ENCODE results near the gene HIVEP3.

The HIVEP3 gene

GRCh38 chr1:41566969-41567368 is 351.8 kb downstream of the HIVEP3 start:
- Histone ChIP-seq H3K4me1 (ENCODE audit: low read depth, poor library complexity, severe bottlenecking) (no peaks in the 10 kb centered on the region), H3K27me3 (ENCODE audit: insufficient read depth, low read depth) (no peaks in the 10 kb centered on the region), H2AFZ (ENCODE audit: low read depth) (no peak overlapping the region), H3K9ac (no peak overlapping the region), H3K27ac (no peak overlapping the region), H3K36me3 (ENCODE audit: insufficient read depth) (no peaks in the 10 kb centered on the region), H3K4me2 (no peak overlapping the region), H4K20me1 (ENCODE audit: insufficient read depth) (no peaks in the 10 kb centered on the region), H3K4me3 (IDR thresholded peaks at IDR 0.05; ENCODE audit: insufficient read depth, low read depth, low read length) (no peak overlapping the region), H3K79me2 (ENCODE audit: insufficient read depth, low read depth) (no peaks in the 10 kb centered on the region)
- TF ChIP-seq CTCF (conservative IDR thresholded peaks at IDR 0.05; ENCODE audit: low read depth, low read length) = no peak

- no peaks in the 10 kb centered on the region for H3K27me3 ChIP-seq (ENCODE audit: insufficient read depth, low read depth)
- H3K4me1 ChIP-seq (ENCODE audit: low read depth, poor library complexity, severe bottlenecking) = no peaks in the 10 kb centered on the region
- H3K4me2 ChIP-seq = no peak overlapping the region
- no peaks in the 10 kb centered on the region for H3K36me3 ChIP-seq (ENCODE audit: insufficient read depth)
- no peak overlapping the region for H3K27ac ChIP-seq
- no peaks in the 10 kb centered on the region for H4K20me1 ChIP-seq (ENCODE audit: insufficient read depth)
- H3K79me2 ChIP-seq (ENCODE audit: insufficient read depth, low read depth) = no peaks in the 10 kb centered on the region
- no peak overlapping the region for H3K9ac ChIP-seq
- H3K4me3 ChIP-seq (IDR thresholded peaks at IDR 0.05; ENCODE audit: insufficient read depth, low read depth, low read length) = no peak overlapping the region
- H2AFZ ChIP-seq (ENCODE audit: low read depth) = no peak overlapping the region
- no peak for TF ChIP-seq CTCF (conservative IDR thresholded peaks at IDR 0.05; ENCODE audit: low read depth, low read length)
These were observed 352.3 kb downstream of the HIVEP3 start for GRCh38 chr1:41566274-41566885.

- no peaks in the 10 kb centered on the region for H4K20me1 ChIP-seq (ENCODE audit: insufficient read depth)
- no peak overlapping the region for H3K4me3 ChIP-seq (IDR thresholded peaks at IDR 0.05; ENCODE audit: insufficient read depth, low read depth, low read length)
- no peak overlapping the region for H3K27ac ChIP-seq
- H3K4me2 ChIP-seq = no peak overlapping the region
- no peaks in the 10 kb centered on the region for H3K79me2 ChIP-seq (ENCODE audit: insufficient read depth, low read depth)
- no peak for TF ChIP-seq CTCF (conservative IDR thresholded peaks at IDR 0.05; ENCODE audit: low read depth, low read length)
- no peaks in the 10 kb centered on the region for H3K36me3 ChIP-seq (ENCODE audit: insufficient read depth)
- H2AFZ ChIP-seq (ENCODE audit: low read depth) = no peak overlapping the region
- no peaks in the 10 kb centered on the region for H3K27me3 ChIP-seq (ENCODE audit: insufficient read depth, low read depth)
- H3K4me1 ChIP-seq (ENCODE audit: low read depth, poor library complexity, severe bottlenecking) = no peaks in the 10 kb centered on the region
- H3K9ac ChIP-seq = no peak overlapping the region
These were observed 353.8 kb downstream of the HIVEP3 start for GRCh38 chr1:41564741-41565475.

- no peaks in the 10 kb centered on the region for H4K20me1 ChIP-seq (ENCODE audit: insufficient read depth)
- no peaks in the 10 kb centered on the region for H3K36me3 ChIP-seq (ENCODE audit: insufficient read depth)
- no peak overlapping the region for H3K4me2 ChIP-seq
- no peak overlapping the region for H3K27ac ChIP-seq
- H3K27me3 ChIP-seq (ENCODE audit: insufficient read depth, low read depth) = no peaks in the 10 kb centered on the region
- no peak for TF ChIP-seq CTCF (conservative IDR thresholded peaks at IDR 0.05; ENCODE audit: low read depth, low read length)
- H3K4me3 ChIP-seq (IDR thresholded peaks at IDR 0.05; ENCODE audit: insufficient read depth, low read depth, low read length) = no peak overlapping the region
- H3K79me2 ChIP-seq (ENCODE audit: insufficient read depth, low read depth) = no peaks in the 10 kb centered on the region
- H3K9ac ChIP-seq = no peak overlapping the region
- no peak overlapping the region for H2AFZ ChIP-seq (ENCODE audit: low read depth)
- H3K4me1 ChIP-seq (ENCODE audit: low read depth, poor library complexity, severe bottlenecking) = no peaks in the 10 kb centered on the region
These were observed 356.4 kb downstream of the HIVEP3 start for GRCh38 chr1:41562328-41562727.

All from KMS-11 (cell line).